GM18520 (cell line): ENCODE data around the gene PPFIA2.

Source experiments
- ATAC-seq: cut with Tn5 transposase; IDR thresholded peaks from one replicate; pipeline ENCODE4 v1.9.1; 2021; ENCODE audit not compliant: unreplicated experiment

PPFIA2 gene

GRCh38 chr12:81759190-81760051 is at the start of gene PPFIA2:
Gene PPFIA2, minus strand, starts transcription at chr12:81759350.
- no peak for ATAC-seq

GRCh38 chr12:81800298-81801148 is 41.4 kb upstream of the PPFIA2 start:
- no peak for ATAC-seq

GRCh38 chr12:81798294-81798693 is 39.1 kb upstream of the PPFIA2 start:
- ATAC-seq: no peak

GRCh38 chr12:81797100-81797499 is 38.0 kb upstream of the PPFIA2 start:
- no peak for ATAC-seq

- no peak for ATAC-seq
Measured at GRCh38 chr12:81792666-81793065, 33.5 kb upstream of the PPFIA2 start.

- no peak for ATAC-seq
Measured at GRCh38 chr12:81779216-81779615, 20.1 kb upstream of the PPFIA2 start.

- ATAC-seq: no peak
Measured at GRCh38 chr12:81778719-81779118, 19.6 kb upstream of the PPFIA2 start.

- no peak for ATAC-seq
Measured at GRCh38 chr12:81758421-81759189, 545 bp downstream of the PPFIA2 start.

GRCh38 chr12:81757731-81758365 is 1.3 kb downstream of the PPFIA2 start:
- no peak for ATAC-seq

GRCh38 chr12:81729781-81730180 is 29.4 kb downstream of the PPFIA2 start:
- ATAC-seq: no peak

- ATAC-seq: no peak
Measured at GRCh38 chr12:81727391-81727790, 31.8 kb downstream of the PPFIA2 start.

GRCh38 chr12:81726634-81727033 is 32.5 kb downstream of the PPFIA2 start:
- no peak for ATAC-seq

GRCh38 chr12:81723361-81723760 is 35.8 kb downstream of the PPFIA2 start:
- ATAC-seq: no peak

GRCh38 chr12:81722004-81722403 is 37.1 kb downstream of the PPFIA2 start:
- no peak for ATAC-seq

- no peak for ATAC-seq
Measured at GRCh38 chr12:81718616-81719015, 40.5 kb downstream of the PPFIA2 start.

- no peak for ATAC-seq
Measured at GRCh38 chr12:81712536-81712935, 46.6 kb downstream of the PPFIA2 start.

GRCh38 chr12:81705586-81705985 is 53.6 kb downstream of the PPFIA2 start:
- no peak for ATAC-seq

- ATAC-seq: no peak
Measured at GRCh38 chr12:81699551-81699950, 59.6 kb downstream of the PPFIA2 start.

GRCh38 chr12:81692008-81692407 is 67.1 kb downstream of the PPFIA2 start:
- no peak for ATAC-seq

GRCh38 chr12:81683881-81684280 is 75.3 kb downstream of the PPFIA2 start:
- ATAC-seq: no peak

- ATAC-seq: no peak
Measured at GRCh38 chr12:81679614-81680013, 79.5 kb downstream of the PPFIA2 start.
